ENCODE data around the gene CLCC1.
"Not testable (repeated sequence)": the region's sequence is repeated elsewhere in the genome, so short reads cannot be mapped to it uniquely, and the experiment has no call there.

Gene CLCC1, protein sequence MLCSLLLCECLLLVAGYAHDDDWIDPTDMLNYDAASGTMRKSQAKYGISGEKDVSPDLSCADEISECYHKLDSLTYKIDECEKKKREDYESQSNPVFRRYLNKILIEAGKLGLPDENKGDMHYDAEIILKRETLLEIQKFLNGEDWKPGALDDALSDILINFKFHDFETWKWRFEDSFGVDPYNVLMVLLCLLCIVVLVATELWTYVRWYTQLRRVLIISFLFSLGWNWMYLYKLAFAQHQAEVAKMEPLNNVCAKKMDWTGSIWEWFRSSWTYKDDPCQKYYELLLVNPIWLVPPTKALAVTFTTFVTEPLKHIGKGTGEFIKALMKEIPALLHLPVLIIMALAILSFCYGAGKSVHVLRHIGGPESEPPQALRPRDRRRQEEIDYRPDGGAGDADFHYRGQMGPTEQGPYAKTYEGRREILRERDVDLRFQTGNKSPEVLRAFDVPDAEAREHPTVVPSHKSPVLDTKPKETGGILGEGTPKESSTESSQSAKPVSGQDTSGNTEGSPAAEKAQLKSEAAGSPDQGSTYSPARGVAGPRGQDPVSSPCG

GRCh38 chr1:108963052-108963686, at the start of gene CLCC1:
TSS of gene CLCC1 (minus strand) at chr1:108963484. CDS start at chr1:108950437, 13,047 bp downstream.
- peak; percentile 86 for DNase-seq

- no peak for DNase-seq
Observed at GRCh38 chr1:109011335-109011734, 48.1 kb upstream of the CLCC1 start.

DNA sequence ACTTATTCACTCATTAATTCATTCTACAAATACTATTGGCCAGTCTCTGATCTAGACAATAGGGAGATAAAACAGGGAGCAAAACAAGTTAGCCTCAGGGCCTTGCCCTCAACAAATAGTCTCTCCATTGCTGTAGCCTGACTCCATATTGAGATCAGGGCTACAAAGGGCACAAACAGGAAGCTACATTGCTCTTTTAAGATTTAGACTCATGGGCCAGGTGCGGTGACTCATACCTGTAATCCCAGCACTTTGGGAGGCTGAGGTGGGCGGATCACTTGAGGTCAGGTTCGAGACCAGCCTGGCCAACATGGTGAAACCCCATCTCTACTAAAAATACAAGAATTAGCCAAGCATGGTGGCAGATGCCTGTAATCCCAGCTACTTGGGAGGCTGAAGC, 33.3 kb upstream of the CLCC1 start:
- DNase-seq = not testable (repeated sequence)

- no peak for DNase-seq
Observed at GRCh38 chr1:108983114-108983513, 19.8 kb upstream of the CLCC1 start.

GRCh38 chr1:108976658-108977057, 13.4 kb upstream of the CLCC1 start:
- no peak for DNase-seq

DNA sequence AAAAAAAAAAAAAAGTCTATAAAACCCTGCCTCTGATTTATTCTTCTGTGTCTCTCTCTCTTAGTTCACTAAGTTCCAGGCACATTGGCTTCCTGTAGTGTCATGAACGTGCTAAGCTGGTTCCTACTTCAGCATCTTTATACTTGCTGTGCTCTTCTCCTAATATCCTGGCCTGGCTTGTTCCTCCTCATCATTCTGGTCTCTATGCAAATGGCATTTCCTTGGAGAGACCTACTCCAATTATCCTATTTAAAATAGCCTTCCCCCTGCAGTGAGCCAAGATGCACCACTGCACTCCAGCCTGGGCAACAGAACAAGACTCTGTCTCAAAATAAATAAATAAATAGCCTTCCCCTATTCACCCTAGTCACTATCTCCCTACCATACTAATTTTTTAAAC, 9.7 kb upstream of the CLCC1 start:
- DNase-seq = no peak

GRCh38 chr1:108969346-108969745, 6.1 kb upstream of the CLCC1 start:
- no peak for DNase-seq

DNA sequence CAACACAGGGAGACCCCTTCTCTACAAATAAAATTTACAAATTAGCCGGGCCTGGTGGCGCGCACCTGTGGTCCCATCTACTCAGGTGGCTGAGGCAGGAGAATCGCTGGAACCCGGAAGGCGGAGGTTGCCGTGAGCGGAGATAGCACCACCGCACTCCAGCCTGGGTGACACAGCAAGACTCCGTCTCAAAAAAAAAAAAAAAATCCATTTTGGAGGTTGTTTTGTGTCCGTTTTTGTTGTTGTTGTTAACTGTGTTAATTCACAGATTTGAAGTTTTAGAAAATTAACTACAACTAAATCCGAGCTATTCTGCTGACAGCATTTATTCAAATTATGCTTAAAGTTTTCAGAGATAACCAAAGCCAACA, 618 bp downstream of the CLCC1 start:
- DNase-seq = no peak

- no peak for DNase-seq
Observed at GRCh38 chr1:108961752-108962486, 1.4 kb downstream of the CLCC1 start.

DNA sequence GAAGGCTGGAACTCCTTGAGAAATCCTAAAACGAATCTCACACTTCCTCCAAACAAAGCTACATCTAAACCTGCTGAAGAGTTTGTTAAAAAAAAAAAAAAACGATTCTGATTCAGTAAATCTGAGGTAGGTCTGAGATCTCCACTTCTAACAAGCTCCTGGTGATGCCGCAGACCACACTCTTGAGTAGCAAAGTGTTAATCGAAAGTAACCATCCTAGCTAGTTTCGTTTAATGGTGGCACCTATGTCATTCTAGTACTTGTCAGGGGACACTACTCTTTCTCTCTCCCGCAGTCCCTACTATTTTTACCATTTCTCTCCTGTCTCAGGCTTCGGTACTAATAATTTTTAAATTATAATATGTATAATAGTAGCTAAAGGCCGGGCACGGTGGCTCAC, 2.1 kb downstream of the CLCC1 start:
- DNase-seq = no peak

DNA sequence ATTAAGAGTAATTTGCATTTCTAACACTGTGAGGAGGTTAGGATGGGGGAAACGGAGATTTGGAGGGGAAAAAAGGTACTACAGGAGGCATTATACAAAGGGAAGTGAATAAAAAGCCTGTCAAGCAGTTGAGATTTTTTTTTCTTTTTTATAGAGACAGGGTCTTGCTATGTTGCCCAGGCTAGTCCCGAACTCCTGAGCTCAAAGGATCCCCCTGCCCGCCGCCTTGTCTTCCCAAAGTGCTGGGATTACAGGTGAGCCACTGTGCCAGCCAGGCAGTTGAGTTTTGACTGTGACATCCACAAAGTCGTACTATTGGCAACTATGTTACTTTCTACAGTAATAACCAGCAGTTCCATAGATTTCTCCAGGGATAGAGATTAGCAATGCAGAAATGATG, 2.6 kb downstream of the CLCC1 start:
- DNase-seq = no peak

- DNase-seq = no peak
Observed at GRCh38 chr1:108957888-108958287, 5.4 kb downstream of the CLCC1 start.

DNA sequence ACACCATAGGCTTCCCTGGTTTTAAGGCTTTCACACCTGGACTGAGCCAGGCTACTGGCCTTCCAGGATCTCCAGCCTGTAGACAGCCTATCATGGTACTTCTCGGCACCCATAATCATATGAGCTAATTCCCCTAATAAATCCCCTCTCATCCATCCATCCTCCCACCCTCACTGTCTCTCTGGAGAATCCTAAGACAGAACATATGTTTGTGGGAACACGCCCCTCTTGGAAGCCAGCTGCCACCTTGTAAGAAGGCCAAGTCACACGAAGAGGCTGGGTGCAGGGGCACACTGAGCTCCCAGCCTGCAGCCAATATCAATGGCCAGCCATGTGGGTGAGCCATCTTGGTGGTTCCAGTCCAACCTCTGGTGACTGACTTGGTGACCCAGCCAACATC, 7.4 kb downstream of the CLCC1 start:
- DNase-seq = no peak

GRCh38 chr1:108955111-108955510, 8.2 kb downstream of the CLCC1 start:
- DNase-seq = no peak

DNA sequence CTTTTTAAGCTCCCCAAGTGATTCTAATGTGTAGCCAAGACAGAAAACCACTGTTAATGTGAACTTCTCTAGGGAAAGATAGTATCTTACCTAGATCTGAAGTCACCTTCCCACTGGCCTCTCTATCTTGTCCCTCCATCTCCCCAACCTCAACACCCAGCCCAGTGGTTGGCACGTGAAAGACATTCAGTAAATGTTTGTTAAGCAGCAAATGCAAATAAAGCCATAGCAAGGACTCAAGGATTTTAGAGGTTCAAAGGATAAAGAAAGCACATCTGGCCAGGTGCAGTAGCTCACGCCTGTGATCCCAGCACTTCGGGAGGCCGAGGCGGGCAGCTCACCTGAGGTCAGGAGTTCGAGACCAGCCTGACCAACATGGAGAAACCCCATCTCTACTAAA, 9.8 kb downstream of the CLCC1 start:
- no peak for DNase-seq

DNA sequence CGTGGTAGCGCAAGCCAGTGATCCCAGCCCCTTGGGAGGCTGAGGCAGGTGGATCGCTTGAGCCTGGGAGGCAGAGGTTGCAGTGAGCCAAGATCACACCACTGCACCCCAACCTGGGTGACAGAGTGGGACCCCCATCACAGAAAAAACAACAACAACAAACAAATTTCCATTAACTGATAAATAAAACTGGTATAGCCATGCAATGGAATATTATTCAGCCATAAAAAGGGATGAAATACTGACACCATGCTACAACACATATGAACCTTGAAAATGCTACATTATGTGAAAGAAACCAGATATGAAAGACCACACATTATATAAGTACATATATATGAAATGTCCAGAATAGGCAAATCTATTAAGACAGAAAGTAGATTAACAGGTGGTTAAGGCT, 12.0 kb downstream of the CLCC1 start:
- no peak for DNase-seq

- no peak for DNase-seq
Observed at GRCh38 chr1:108949044-108949443, 14.2 kb downstream of the CLCC1 start.

- no peak for DNase-seq
Observed at GRCh38 chr1:108947871-108948525, 15.3 kb downstream of the CLCC1 start.

- no peak for DNase-seq
Observed at GRCh38 chr1:108936170-108936569, 27.1 kb downstream of the CLCC1 start.

GRCh38 chr1:108933944-108934343, 29.3 kb downstream of the CLCC1 start:
- DNase-seq = no peak

- not testable (repeated sequence) for DNase-seq
Observed at GRCh38 chr1:108927565-108927964, 35.7 kb downstream of the CLCC1 start.

DNA sequence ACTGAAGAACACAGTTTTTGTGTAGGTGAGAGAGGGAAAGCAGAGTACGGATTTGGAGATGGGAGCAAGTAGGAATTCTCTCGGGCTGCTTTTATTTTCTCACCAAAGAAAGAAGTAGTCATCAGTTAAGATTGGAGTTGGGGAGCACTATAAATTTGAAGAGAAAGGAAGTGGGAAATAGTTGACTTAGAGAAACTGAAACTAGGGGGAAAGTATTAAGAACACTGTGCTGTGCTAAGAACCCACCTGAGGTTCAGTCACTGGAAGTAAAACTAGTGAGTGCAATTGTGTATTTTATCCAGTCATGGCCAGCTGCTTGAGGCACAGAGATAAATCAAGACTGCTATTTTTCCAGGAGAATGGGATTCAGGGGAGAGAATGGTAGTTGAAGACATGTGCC, 37.4 kb downstream of the CLCC1 start:
- no peak for DNase-seq

DNA sequence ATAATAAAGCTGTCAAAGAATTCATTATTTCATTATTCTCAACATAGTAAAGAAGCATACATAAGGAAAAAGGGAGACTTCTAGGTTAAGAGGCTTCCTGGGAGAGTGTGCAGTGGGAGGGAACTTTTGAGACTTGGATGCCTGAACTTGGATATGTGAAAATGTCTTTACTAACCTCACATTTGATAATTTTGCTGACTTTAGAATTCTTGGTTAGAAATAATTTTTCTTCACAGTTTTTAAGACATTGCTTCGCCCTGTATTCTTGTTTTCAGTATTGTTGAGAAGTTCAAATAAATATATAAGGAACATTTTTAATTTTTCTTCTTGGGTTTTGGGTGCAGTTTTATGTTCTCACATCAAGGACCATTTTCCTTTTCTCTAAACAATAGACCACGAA, 46.5 kb downstream of the CLCC1 start:
- DNase-seq = no peak
